HEK293T (cell line): ENCODE data around the gene RARG.

Experiments used
- CTCF ChIA-PET: fragments of 350-600 bp; formaldehyde crosslinking; extraction: SDS; loops from one replicate; lab custom pipeline; 2021; ENCODE audit warnings: antibody characterized with exemption, inconsistent platforms; lab: Yijun Ruan, JAX
- POLR2A ChIA-PET: fragments of 350-600 bp; formaldehyde crosslinking; extraction: SDS; loops from one replicate; lab custom pipeline; 2020; ENCODE audit warnings: antibody characterized with exemption, inconsistent platforms; lab: Yijun Ruan, JAX
- DNase-seq: peaks from one replicate; pipeline ENCODE4 v3.0.0; 2012; ENCODE audit warnings: mixed read lengths; ENCODE audit errors: extremely low spot score
- ARNT ChIP-seq: fragments of 450-650 bp; IDR thresholded peaks from 2 replicates; pipeline ENCODE4 v1.6.1; 2017; ENCODE audit warnings: mild to moderate bottlenecking
- BHLHE40 ChIP-seq: fragments of 450-650 bp; IDR thresholded peaks from 2 replicates; pipeline ENCODE4 v1.6.1; 2016; ENCODE audit warnings: mild to moderate bottlenecking, moderate library complexity, borderline replicate concordance
- CTBP1 ChIP-seq: fragments of 450-650 bp; IDR thresholded peaks from 2 replicates; pipeline ENCODE4 v1.6.1; 2016; ENCODE audit warnings: borderline replicate concordance
- ELF4 ChIP-seq: fragments of 450-650 bp; IDR thresholded peaks from 2 replicates; pipeline ENCODE4 v1.6.1; 2017; ENCODE audit warnings: antibody characterized with exemption
- FOXA1 ChIP-seq: fragments of 450-650 bp; IDR thresholded peaks from 2 replicates; pipeline ENCODE4 v1.6.1; 2016; ENCODE audit warnings: mild to moderate bottlenecking
- FOXK2 ChIP-seq: fragments of 450-650 bp; IDR thresholded peaks from 2 replicates; pipeline ENCODE4 v1.6.1; 2016; ENCODE audit warnings: mild to moderate bottlenecking
- FOXM1 ChIP-seq: fragments of 450-650 bp; IDR thresholded peaks from 2 replicates; pipeline ENCODE4 v1.6.1; 2017; ENCODE audit warnings: mild to moderate bottlenecking, borderline replicate concordance
- HDGF ChIP-seq: fragments of 450-650 bp; IDR thresholded peaks from 2 replicates; pipeline ENCODE4 v1.6.1; 2017; ENCODE audit warnings: antibody characterized with exemption, borderline replicate concordance
- L3MBTL2 ChIP-seq: fragments of 450-650 bp; conservative IDR thresholded peaks from 2 replicates; pipeline ENCODE4 v1.6.1; 2016; ENCODE audit warnings: mild to moderate bottlenecking
- LEF1 ChIP-seq: fragments of 450-650 bp; IDR thresholded peaks from 2 replicates; pipeline ENCODE4 v1.6.1; 2017; ENCODE audit warnings: mild to moderate bottlenecking, borderline replicate concordance
- NFRKB ChIP-seq: fragments of 450-650 bp; IDR thresholded peaks from 2 replicates; pipeline ENCODE4 v1.6.1; 2016; ENCODE audit warnings: mild to moderate bottlenecking, moderate library complexity
- SP1 ChIP-seq: fragments of 450-650 bp; IDR thresholded peaks from 2 replicates; pipeline ENCODE4 v1.6.1; 2017
- SUZ12 ChIP-seq: fragments of 450-650 bp; IDR thresholded peaks from 2 replicates; pipeline ENCODE4 v1.6.1; 2016; ENCODE audit warnings: mild to moderate bottlenecking
- TARDBP ChIP-seq: fragments of 450-650 bp; IDR thresholded peaks from 2 replicates; pipeline ENCODE4 v1.6.1; 2016
- ZNF384 ChIP-seq: fragments of 450-650 bp; IDR thresholded peaks from 2 replicates; pipeline ENCODE4 v1.6.1; 2016
- TF ChIP-seq, protein P1 (sequence below): fragments of 450-650 bp; IDR thresholded peaks from 2 replicates; pipeline ENCODE4 v1.6.1; 2016

The RARG gene

DNA sequence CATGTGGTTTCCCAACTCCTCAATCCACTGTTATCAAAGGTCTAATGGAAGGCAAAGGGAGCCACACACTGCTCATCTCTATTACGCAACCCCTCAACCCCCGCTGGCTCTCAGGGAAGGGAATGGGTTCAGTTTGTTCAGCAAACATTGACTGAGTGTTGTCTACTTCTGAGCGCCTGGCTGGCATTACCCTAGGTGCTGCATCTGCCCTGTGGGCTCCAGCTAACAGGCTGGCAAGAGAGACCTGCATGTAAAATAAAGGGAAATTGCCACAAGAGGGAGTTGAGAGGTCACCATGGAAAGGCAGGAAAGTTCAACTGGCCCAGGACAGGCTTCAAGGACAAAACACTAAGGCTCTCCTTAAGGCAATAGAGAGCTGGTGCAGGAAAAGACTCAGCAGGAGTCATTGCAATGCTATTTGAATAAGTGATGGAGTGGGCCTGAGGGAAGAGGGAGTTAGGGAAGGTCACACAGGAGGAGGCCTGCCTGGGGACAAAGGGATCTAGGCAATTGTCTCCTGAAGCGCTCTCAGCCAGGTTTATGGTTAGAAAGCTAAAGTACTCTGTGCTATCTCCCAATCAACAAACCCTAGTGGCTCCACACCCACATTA lies 57.0 kb downstream of the RARG start:
- ChIA-PET CTCF (interaction anchor here (3.2 kb wide), 1 partner anchor 15 kb away, joined by 15 read pairs; no protein-coding TSS in a partner anchor), POLR2A (interaction anchor here (0.8 kb wide), 1 partner anchor 52 kb away, joined by 3 read pairs; no protein-coding TSS in a partner anchor)
- DNase-seq: no peak
- TF ChIP-seq NFRKB: no peak
- no peak for TF ChIP-seq TARDBP
- no peak for TF ChIP-seq ELF4
- no peak for TF ChIP-seq LEF1
- TF ChIP-seq FOXA1: no peak
- no peak for TF ChIP-seq L3MBTL2
- no peak for TF ChIP-seq CTBP1
- TF ChIP-seq ARNT: no peak
- TF ChIP-seq, protein P1, sequence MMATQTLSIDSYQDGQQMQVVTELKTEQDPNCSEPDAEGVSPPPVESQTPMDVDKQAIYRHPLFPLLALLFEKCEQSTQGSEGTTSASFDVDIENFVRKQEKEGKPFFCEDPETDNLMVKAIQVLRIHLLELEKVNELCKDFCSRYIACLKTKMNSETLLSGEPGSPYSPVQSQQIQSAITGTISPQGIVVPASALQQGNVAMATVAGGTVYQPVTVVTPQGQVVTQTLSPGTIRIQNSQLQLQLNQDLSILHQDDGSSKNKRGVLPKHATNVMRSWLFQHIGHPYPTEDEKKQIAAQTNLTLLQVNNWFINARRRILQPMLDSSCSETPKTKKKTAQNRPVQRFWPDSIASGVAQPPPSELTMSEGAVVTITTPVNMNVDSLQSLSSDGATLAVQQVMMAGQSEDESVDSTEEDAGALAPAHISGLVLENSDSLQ: no peak
- no peak for TF ChIP-seq ZNF384
- TF ChIP-seq FOXM1: no peak
- TF ChIP-seq FOXK2: no peak

DNA sequence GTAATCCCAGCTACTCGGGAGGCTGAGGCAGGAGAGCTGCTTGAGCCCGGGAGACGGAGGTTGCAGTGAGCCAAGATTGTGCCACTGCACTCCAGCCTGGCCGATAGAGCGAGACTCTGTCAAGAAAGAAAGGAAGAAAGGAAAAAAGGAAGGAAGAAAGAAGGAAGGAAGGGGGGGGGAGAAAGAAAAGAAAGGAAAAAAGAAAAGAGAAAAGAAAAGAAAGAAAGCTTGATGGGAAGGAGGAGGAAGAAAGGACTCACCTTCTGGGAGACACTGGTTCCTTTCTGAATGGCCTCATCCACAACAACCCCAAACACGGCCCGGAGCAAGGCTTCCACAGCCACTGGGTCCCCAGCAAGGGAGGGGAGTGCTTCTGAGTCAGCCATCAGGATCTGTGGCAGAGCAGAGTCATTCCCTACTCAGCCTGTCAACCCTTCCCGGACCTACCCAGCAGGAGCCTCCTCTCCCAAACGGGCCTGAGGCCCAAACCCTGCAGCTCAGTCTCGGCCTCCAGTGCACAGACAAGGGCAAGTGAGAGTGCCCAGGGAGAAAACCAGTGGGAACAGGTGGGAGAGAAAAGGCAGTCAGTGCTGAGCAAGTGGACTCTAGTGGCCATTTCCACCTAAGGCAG lies 58.8 kb downstream of the RARG start:
- no peak for DNase-seq
- TF ChIP-seq FOXK2: no peak
- no peak for TF ChIP-seq TARDBP
- no peak for TF ChIP-seq HDGF
- no peak for TF ChIP-seq ELF4
- TF ChIP-seq FOXM1: no peak
- ChIA-PET CTCF (interaction anchor here (0.6 to 3.2 kb wide), 4 partner anchors 13 to 148 kb away, joined by 3 to 15 read pairs (median 4); no protein-coding TSS in a partner anchor), POLR2A (interaction anchor here (1.4 kb wide), 1 partner anchor 8 kb away, joined by 5 read pairs; the partner anchor contains the start of genes CSAD and ZNF740)

DNA sequence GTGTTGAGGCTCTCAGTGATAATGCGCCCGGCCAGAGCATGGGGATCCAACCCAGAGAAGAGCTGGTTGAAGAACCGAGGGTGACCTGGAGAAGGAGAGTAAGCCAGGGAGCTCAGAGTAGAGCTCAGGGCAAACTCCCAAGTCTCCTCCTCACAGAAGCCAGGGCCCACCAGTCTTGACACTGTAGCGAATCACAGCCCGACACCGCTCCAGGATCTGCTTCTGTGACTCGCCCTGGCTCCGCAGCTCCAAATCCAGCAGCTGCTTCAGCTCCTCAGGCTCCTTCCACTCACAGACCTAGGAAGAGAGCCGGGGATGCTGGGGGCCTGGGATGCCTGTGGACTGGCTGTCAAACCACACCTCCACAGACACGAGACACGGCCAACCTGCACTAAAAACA lies 59.7 kb downstream of the RARG start:
- no peak for DNase-seq
- ChIA-PET CTCF (interaction anchor here (0.6 to 1.2 kb wide), 2 partner anchors 13 to 15 kb away, joined by 4 to 5 read pairs; no protein-coding TSS in a partner anchor), POLR2A (interaction anchor here (1.4 kb wide), 1 partner anchor 8 kb away, joined by 5 read pairs; the partner anchor contains the start of genes CSAD and ZNF740)
- no peak for TF ChIP-seq NFRKB
- TF ChIP-seq ARNT: no peak
- no peak for TF ChIP-seq FOXM1
- TF ChIP-seq FOXK2: no peak
- TF ChIP-seq TARDBP: no peak
- TF ChIP-seq CTBP1: no peak
- no peak for TF ChIP-seq BHLHE40
- TF ChIP-seq SP1: no peak
- no peak for TF ChIP-seq ZNF384
- TF ChIP-seq, protein P1: no peak
- no peak for TF ChIP-seq LEF1
- TF ChIP-seq L3MBTL2: no peak
- no peak for TF ChIP-seq FOXA1
- no peak for TF ChIP-seq SUZ12
- no peak for TF ChIP-seq HDGF
- no peak for TF ChIP-seq ELF4

DNA sequence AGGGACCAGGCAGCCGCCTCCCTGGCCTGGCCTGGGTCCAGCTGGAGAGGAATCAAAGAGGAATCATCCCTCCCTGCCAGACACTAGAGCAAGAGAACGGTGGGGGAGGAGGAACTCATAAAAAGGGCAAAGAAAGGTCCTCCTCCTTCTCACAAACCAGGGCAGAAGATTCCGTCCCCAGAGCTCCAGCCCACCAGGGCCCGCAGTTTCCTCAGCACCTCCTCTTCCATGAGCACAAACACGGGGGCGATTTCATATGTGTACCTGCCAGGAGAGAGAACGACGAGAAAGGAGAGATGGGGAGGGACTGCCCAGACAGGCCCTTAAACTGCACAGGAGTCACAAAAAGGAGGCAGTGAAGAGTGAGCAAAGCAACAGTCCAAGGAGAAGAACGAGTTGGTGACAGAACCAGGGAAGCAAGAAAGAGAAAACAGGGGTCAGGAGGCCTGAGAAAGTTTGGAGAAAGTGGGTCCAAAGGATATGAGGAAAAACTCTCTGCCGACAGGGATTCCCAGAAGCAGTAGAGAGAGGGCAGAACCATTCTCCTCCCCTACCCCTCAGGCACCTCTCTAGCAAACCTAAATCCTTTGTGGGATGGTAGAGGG lies 60.2 kb downstream of the RARG start:
- TF ChIP-seq LEF1 (no peak), ARNT (no peak), CTBP1 (no peak), SP1 (no peak), BHLHE40 (no peak), FOXK2 (no peak), FOXM1 (no peak), L3MBTL2 (no peak), FOXA1 (no peak), ZNF384 (no peak), ELF4 (no peak), TARDBP (no peak)
- DNase-seq: no peak
- ChIA-PET CTCF (interaction anchor here (0.6 to 1.2 kb wide), 3 partner anchors 12 to 40 kb away, joined by 4 to 6 read pairs (median 5); no protein-coding TSS in a partner anchor), POLR2A (interaction anchor here (1.4 kb wide), 1 partner anchor 9 kb away, joined by 5 read pairs; the partner anchor contains the start of genes CSAD and ZNF740)

DNA sequence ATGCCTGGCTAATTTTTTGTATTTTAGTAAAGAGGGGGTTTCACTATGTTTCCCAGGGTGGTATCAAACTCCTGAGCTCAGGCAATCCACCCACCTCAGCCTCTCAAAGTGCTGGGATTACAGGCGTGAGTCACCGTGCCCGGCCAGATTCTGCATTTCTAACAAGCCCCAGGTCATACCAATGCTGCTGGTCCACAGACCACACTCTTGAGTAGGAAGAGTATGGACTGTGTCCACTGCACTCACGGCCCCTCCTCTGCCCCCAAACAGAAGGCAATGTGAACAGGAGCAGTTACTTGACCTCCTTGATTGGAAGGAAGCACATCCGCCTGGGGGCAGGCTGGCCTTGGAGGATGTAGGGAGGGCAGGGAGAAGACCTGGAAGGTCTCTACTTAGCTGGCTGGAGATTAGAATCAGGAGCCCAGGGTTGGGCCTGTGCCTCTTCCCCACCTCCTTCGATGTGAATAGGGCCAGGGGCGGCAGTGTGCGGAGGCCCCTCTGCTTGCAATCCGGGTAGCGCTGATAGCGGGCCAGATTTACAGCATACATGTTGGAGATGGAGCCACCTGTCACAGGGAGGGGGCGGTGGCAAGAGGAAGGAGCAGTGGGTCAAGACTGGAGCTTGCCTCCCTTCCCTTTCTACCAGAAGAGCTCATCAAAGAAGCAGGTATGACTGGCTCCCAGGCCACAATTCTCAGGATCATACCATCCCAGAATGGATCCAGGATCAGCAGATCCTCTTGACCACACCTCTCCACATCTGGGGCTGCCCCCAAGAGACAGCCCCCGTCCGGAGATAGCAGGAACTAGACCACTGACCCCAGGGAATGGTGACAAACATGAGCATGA lies 60.9 kb downstream of the RARG start:
- ChIA-PET POLR2A (interaction anchor here (1.0 to 1.1 kb wide), 2 partner anchors 9 to 12 kb away, joined by 3 to 7 read pairs; partner anchors contain the start of genes CSAD and ZNF740), CTCF (interaction anchor here (1.1 to 1.5 kb wide), 3 partner anchors 12 to 40 kb away, joined by 5 to 6 read pairs (median 6); no protein-coding TSS in a partner anchor)
- TF ChIP-seq SUZ12 (no peak), CTBP1 (no peak), FOXM1 (no peak), TARDBP (no peak), L3MBTL2 (no peak), LEF1 (no peak), ZNF384 (no peak), ELF4 (no peak)
- TF ChIP-seq, protein P1: no peak
- no peak for DNase-seq
